CD4-positive, alpha-beta T cell (primary cell): Measurements from ENCODE around the gene ADM2. TPM values are rescaled to one million over a fixed set of nuclear protein-coding genes. Genes with fewer than 3 reads are reported as not detected.

Source experiments
- ATAC-seq: fragments of 200-7000 bp; cut with Tn5 transposase; one replicate; pipeline ENCODE4 v1.10.0; 2022; ENCODE audit warnings: mild to moderate bottlenecking; ENCODE audit not compliant: poor library complexity
- CTCF ChIA-PET: fragments of 350-600 bp; sonication (Branson Sonifier 250); formaldehyde crosslinking; loops from one replicate; lab custom pipeline; 2021; ENCODE audit warnings: antibody characterized with exemption, inconsistent platforms; lab: Charles Lee
- POLR2A ChIA-PET: fragments of 350-600 bp; sonication (Branson Sonifier 250); formaldehyde crosslinking; loops from one replicate; lab custom pipeline; 2021; ENCODE audit warnings: antibody characterized with exemption, inconsistent platforms; lab: Charles Lee
- DNase-seq, 14 experiments: peaks; one replicate each; pipeline ENCODE4 v3.0.0-alpha.2; 2013 to 2020; ENCODE audit warnings: mixed read lengths in 2 of 14
- H3K27ac ChIP-seq, 2 donors: one replicate each; pipeline versions ENCODE4 v1.5.1 to v1.7.0; 2013; ENCODE audit warnings: low read length in 2 of 2, low read depth in 1 of 2, mild to moderate bottlenecking in 1 of 2
- H3K27me3 ChIP-seq, 2 experiments: 1 replicate in 1 of 2; 2 replicates in 1 of 2; pipeline versions ENCODE4 v1.6.1 to v1.7.0; 2013; ENCODE audit warnings: low read length in 2 of 2, control low read depth in 1 of 2, mild to moderate bottlenecking in 1 of 2, moderate library complexity in 1 of 2; ENCODE audit not compliant: insufficient read depth in 2 of 2, control insufficient read depth in 1 of 2
- H3K36me3 ChIP-seq: one replicate; pipeline ENCODE4 v1.6.1; 2013; ENCODE audit warnings: low read length, control low read depth; ENCODE audit not compliant: insufficient read depth
- H3K4me1 ChIP-seq: one replicate; pipeline ENCODE4 v1.6.1; 2013; ENCODE audit warnings: low read length, control low read depth; ENCODE audit not compliant: insufficient read depth
- H3K4me3 ChIP-seq: one replicate; pipeline ENCODE4 v1.5.1; 2013; ENCODE audit warnings: mild to moderate bottlenecking, low read length, moderate library complexity
- H3K9me3 ChIP-seq, 2 experiments: 1 replicate in 1 of 2; 2 replicates in 1 of 2; pipeline versions ENCODE4 v1.6.1 to v1.7.0; 2013; ENCODE audit warnings: low read length in 2 of 2, mild to moderate bottlenecking in 2 of 2, control low read depth in 1 of 2, moderate library complexity in 1 of 2; ENCODE audit not compliant: control insufficient read depth in 1 of 2, insufficient read depth in 1 of 2
- H3K27ac Mint-ChIP-seq: one replicate; pipeline ENCODE4 v1.8.0; 2020; ENCODE audit warnings: mixed read lengths
- H3K27me3 Mint-ChIP-seq: one replicate; pipeline ENCODE4 v1.8.0; 2021; ENCODE audit warnings: mixed read lengths
- H3K36me3 Mint-ChIP-seq: one replicate; pipeline ENCODE4 v1.8.0; 2021; ENCODE audit warnings: low read depth, mixed read lengths
- H3K4me1 Mint-ChIP-seq: one replicate; pipeline ENCODE4 v1.8.0; 2021; ENCODE audit warnings: low read depth, mixed read lengths
- H3K4me3 Mint-ChIP-seq: one replicate; pipeline ENCODE4 v1.8.0; 2020; ENCODE audit warnings: mild to moderate bottlenecking, mixed read lengths
- H3K9me3 Mint-ChIP-seq: one replicate; pipeline ENCODE4 v1.8.0; 2020; ENCODE audit warnings: mixed read lengths
- CTCF ChIP-seq: fragments of 200-600 bp; IDR thresholded peaks from one replicate; pipeline ENCODE4 v1.8.0; 2022; ENCODE audit warnings: antibody characterized with exemption, mild to moderate bottlenecking
- intact Hi-C, 2 experiments: fragments of 100-400 bp; cut with DNase I in 1 of 2; cut with micrococcal nuclease in 1 of 2; formaldehyde crosslinking; loops; one replicate each; pipeline versions ENCODE4 v1.15.1 to v1.9.0; 2023 to 2025; cut with DNase I, micrococcal nuclease
- total RNA-seq, 174 experiments: library from RNA in 2 of 174; stranded (reverse) in 2 of 174; gene quantifications; one replicate each; pipeline ENCODE4 v1.2.3 and lab custom pipeline; 2021 to 2026

ADM2 gene
- total RNA-seq, 2 experiments from 2014 or later: 1.1 to 1.6 TPM

DNA sequence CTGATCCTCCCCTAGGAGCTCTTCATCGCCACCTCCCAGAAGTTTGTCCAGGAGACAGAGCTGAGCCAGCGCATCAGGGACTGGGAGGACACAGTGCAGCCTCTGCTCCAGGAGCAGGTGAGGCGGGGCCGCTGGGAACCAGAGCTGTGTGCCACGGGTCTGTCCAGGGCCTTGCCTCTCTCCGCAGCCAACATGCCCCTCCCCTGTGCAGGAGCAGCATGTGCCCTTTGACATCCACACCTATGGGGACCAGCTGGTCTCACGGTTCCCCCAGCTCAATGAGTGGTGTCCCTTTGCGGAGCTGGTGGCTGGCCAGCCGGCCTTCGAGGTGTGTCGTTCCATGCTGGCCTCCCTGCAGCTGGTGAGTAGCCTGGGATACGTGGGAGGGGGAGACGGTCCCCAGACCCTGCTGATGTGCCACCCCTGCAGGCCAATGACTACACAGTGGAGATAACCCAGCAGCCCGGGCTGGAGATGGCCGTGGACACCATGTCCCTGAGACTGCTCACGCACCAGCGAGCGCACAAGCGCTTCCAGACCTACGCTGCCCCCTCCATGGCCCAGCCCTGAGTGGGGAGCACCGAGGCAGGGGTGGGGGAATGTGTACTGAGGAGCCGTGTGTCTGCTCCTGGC lies 41.6 kb downstream of the ADM2 start:
- peak in 1 of 14 experiments; percentile 35 for DNase-seq
- H3K36me3 ChIP-seq: peaks cover 51% of the 10 kb centered on the region
- ChIA-PET CTCF (no interaction called here), POLR2A (interaction anchor here (1.0 kb wide), 1 partner anchor 15 kb away, joined by 5 read pairs; the partner anchor contains the start of gene LMF2)
- H3K4me1 ChIP-seq: peaks cover 33% of the 10 kb centered on the region
- TF ChIP-seq CTCF: no peak
- intact Hi-C loops: no loop called here
- peaks cover 21% of the 10 kb centered on the region for H3K4me1 Mint-ChIP-seq
- no peak overlapping the region for H3K4me3 ChIP-seq
- peak overlapping the region; percentile 51 for H3K4me3 Mint-ChIP-seq
- no peak overlapping the region for H3K27ac ChIP-seq
- H3K27ac Mint-ChIP-seq: peak overlapping the region; percentile 24
- peaks cover 55% of the 10 kb centered on the region for H3K36me3 Mint-ChIP-seq
- no peaks in the 10 kb centered on the region for H3K27me3 ChIP-seq
- no peaks in the 10 kb centered on the region for H3K27me3 Mint-ChIP-seq
- ATAC-seq: no peak
- H3K9me3 Mint-ChIP-seq: no peaks in the 10 kb centered on the region
- no peaks in the 10 kb centered on the region for H3K9me3 ChIP-seq

GRCh38 chr22:50523458-50523805 lies 42.1 kb downstream of the ADM2 start:
- Mint-ChIP-seq H3K4me1 (peaks cover 25% of the 10 kb centered on the region), H3K36me3 (peaks cover 50% of the 10 kb centered on the region), H3K27me3 (no peaks in the 10 kb centered on the region), H3K9me3 (no peaks in the 10 kb centered on the region), H3K27ac (peak overlapping the region; percentile 24), H3K4me3 (peak overlapping the region; percentile 91)
- CTCF ChIA-PET: no interaction called here
- DNase-seq (no peak), ATAC-seq (no peak)
- TF ChIP-seq CTCF: no peak
- peaks cover 46% of the 10 kb centered on the region for H3K36me3 ChIP-seq
- no peak overlapping the region for H3K27ac ChIP-seq
- no peaks in the 10 kb centered on the region for H3K9me3 ChIP-seq
- POLR2A ChIA-PET: interaction anchor here (1.0 to 3.2 kb wide), 2 partner anchors 15 to 16 kb away, joined by 5 to 250 read pairs; partner anchors contain the start of genes LMF2 and NCAPH2
- intact Hi-C loops: no loop called here
- peaks cover 38% of the 10 kb centered on the region for H3K4me1 ChIP-seq
- no peak overlapping the region for H3K4me3 ChIP-seq
- H3K27me3 ChIP-seq: no peaks in the 10 kb centered on the region

DNA sequence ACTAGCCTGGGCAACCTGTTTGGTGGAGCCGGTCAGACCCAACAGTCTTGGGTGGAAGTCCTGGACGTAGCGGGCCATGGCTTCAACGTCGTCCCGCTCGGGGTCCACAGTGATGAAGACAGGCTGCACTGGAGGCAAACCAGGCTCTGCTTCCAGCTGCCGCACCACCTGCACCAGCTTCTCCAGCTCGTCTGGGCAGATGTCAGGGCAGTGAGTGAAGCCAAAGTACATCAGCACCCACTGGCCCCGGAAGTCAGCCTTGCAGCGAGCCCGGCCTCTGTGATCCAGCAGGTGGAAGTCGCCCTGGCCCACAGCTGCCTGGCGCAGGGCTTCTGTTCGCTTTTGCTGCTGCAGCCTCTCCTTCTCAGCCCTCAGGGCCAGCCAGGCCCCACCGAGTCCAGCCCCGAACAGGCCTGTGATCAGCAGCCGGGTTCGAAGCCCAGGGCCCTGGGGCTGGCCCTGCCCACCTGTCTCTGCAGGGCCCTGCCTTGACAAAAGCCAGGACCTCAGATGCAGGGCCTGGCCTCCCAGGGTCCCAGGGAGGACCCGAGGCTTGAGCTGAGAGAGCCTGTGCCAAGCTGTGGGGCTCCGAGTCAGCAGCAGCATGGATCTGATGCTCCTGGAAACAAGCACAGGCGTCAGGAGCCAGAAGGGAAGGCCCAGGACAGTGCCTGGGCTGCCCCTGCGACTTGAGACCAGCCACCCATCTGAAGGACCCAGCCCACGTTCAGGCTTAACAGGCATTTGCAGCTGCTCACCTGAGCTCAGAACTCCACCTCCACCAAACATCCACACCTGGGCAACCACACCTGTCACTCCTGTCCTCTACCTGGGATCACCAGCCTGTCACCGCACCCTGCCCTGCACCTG lies 42.7 kb downstream of the ADM2 start:
- peak overlapping the region; percentile 70 for H3K4me3 ChIP-seq

More for the DNA sequence above, 42.7 kb downstream of the ADM2 start:
- no peak for TF ChIP-seq CTCF
- peaks cover 40% of the 10 kb centered on the region for H3K36me3 ChIP-seq
- Mint-ChIP-seq H3K4me3 (peak overlapping the region; percentile 91), H3K9me3 (no peaks in the 10 kb centered on the region), H3K36me3 (peaks cover 45% of the 10 kb centered on the region), H3K27ac (peak overlapping the region; percentile 89), H3K4me1 (peaks cover 28% of the 10 kb centered on the region), H3K27me3 (no peaks in the 10 kb centered on the region)
- H3K9me3 ChIP-seq: no peaks in the 10 kb centered on the region
- H3K4me1 ChIP-seq: peaks cover 44% of the 10 kb centered on the region
- no peak overlapping the region for H3K27ac ChIP-seq
- intact Hi-C loops: loop anchor here in 1 of 2 experiments (2.0 kb wide), 1 partner anchor 15 kb away; the partner anchor contains the start of gene NCAPH2
- DNase-seq (peak in 2 of 14 experiments; percentile 26 to 47), ATAC-seq (no peak)
- no peaks in the 10 kb centered on the region for H3K27me3 ChIP-seq
- ChIA-PET CTCF (interaction anchor here (5.2 kb wide), 1 partner anchor 40 kb away, joined by 70 read pairs; the partner anchor contains the start of gene SYCE3), POLR2A (interaction anchor here (1.7 to 6.7 kb wide), 7 partner anchors 14 to 97 kb away, joined by 7 to 258 read pairs (median 71); partner anchors contain the start of genes KLHDC7B, LMF2, NCAPH2 and SYCE3)
